ENCODE data around the gene INO80B. TPM values are rescaled to one million over a fixed set of nuclear protein-coding genes. Genes with fewer than 3 reads are reported as not detected.

Gene INO80B
- total and polyA plus RNA-seq, 11 donors: 11.7 to 29.2 (median 22.6) TPM

- peaks cover 12 to 73% (median 55%) of the 10 kb centered on the region in 12 donors for H3K4me1 ChIP-seq
- ATAC-seq: no peak
- intact Hi-C loops (cut with DNase I): loop anchor here in 4 of 10 donors (5.0 kb wide), 3 partner anchors 76 to 86 kb away; no protein-coding TSS in a partner anchor
Observed at GRCh38 chr2:74501335-74502071, 46.6 kb downstream of the INO80B start.

GRCh38 chr2:74502147-74502719, 47.3 kb downstream of the INO80B start:
- Histone ChIP-seq H3K27ac (peak overlapping the region in 11 of 12 donors; percentile 75 to 90 (median 84)), H3K4me1 (peaks cover 14 to 79% (median 60%) of the 10 kb centered on the region in 12 donors), H3K9me3 (no peaks in the 10 kb centered on the region), H3K27me3 (peaks cover 21 to 69% (median 35%) of the 10 kb centered on the region in 9 donors), H3K4me3 (peak overlapping the region; percentile 36 to 87 (median 62)), H3K36me3 (peaks cover 0 to 18% (median 15%) of the 10 kb centered on the region in 9 donors)
- 9 to 15% (median 12%) methylated on average over 31 to 32 of the region's 32 CpGs for WGBS, 4 donors
- intact Hi-C loops (cut with DNase I): loop anchor here in 4 of 10 donors (5.0 kb wide), 3 partner anchors 75 to 85 kb away; no protein-coding TSS in a partner anchor
- ATAC-seq: no peak
- peak in 1 of 5 donors; percentile 44 for DNase-seq
- TF ChIP-seq POLR2A (IDR thresholded peaks at IDR 0.05) (no peak), CTCF (IDR thresholded peaks at IDR 0.05) (no peak)

More at GRCh38 chr2:74501335-74502071, 46.6 kb downstream of the INO80B start:
- Histone ChIP-seq H3K36me3 (peaks cover 0 to 18% (median 15%) of the 10 kb centered on the region in 9 donors), H3K27ac (no peak overlapping the region), H3K4me3 (peak overlapping the region in 4 of 12 donors; percentile 59 to 87 (median 66)), H3K27me3 (peaks cover 21 to 73% (median 35%) of the 10 kb centered on the region in 9 donors), H3K9me3 (no peaks in the 10 kb centered on the region)
- TF ChIP-seq POLR2A (IDR thresholded peaks at IDR 0.05): no peak
- no peak for TF ChIP-seq CTCF (IDR thresholded peaks at IDR 0.05)
- no peak for DNase-seq
- WGBS, 4 donors: 61 to 76% (median 73%) methylated on average over 18 of the region's 18 CpGs

GRCh38 chr2:74502720-74503505, 48.0 kb downstream of the INO80B start:
- Histone ChIP-seq H3K36me3 (peaks cover 0 to 18% (median 15%) of the 10 kb centered on the region in 9 donors), H3K27ac (peak overlapping the region; percentile 72 to 90 (median 84)), H3K4me1 (peaks cover 10 to 75% (median 54%) of the 10 kb centered on the region in 12 donors), H3K27me3 (peaks cover 17 to 63% (median 33%) of the 10 kb centered on the region in 9 donors), H3K9me3 (no peaks in the 10 kb centered on the region), H3K4me3 (peak overlapping the region; percentile 36 to 87 (median 62))
- ATAC-seq: peak; percentile 32 to 74 (median 73)
- intact Hi-C loops (cut with DNase I): loop anchor here in 4 of 10 donors (1.0 to 5.0 kb wide), 4 partner anchors 26 to 84 kb away; partner anchors contain the start of genes AUP1 (in 1 of the 4) and HTRA2 (in 1 of the 4)
- TF ChIP-seq POLR2A (IDR thresholded peaks at IDR 0.05) (peak in 1 of 2 donors; percentile 71), CTCF (IDR thresholded peaks at IDR 0.05) (peak in 7 of 12 donors; percentile 7 to 53 (median 39))
- 0 to 4% (median 1%) methylated on average over 23 to 67 of the region's 67 CpGs for WGBS, 4 donors
- DNase-seq: peak; percentile 85 to 92 (median 90)
